ENCODE data around the gene TMEM154.

GRCh38 chr4:152729466-152729865 is 49.7 kb upstream of the TMEM154 start:
- TF ChIP-seq, protein P1, sequence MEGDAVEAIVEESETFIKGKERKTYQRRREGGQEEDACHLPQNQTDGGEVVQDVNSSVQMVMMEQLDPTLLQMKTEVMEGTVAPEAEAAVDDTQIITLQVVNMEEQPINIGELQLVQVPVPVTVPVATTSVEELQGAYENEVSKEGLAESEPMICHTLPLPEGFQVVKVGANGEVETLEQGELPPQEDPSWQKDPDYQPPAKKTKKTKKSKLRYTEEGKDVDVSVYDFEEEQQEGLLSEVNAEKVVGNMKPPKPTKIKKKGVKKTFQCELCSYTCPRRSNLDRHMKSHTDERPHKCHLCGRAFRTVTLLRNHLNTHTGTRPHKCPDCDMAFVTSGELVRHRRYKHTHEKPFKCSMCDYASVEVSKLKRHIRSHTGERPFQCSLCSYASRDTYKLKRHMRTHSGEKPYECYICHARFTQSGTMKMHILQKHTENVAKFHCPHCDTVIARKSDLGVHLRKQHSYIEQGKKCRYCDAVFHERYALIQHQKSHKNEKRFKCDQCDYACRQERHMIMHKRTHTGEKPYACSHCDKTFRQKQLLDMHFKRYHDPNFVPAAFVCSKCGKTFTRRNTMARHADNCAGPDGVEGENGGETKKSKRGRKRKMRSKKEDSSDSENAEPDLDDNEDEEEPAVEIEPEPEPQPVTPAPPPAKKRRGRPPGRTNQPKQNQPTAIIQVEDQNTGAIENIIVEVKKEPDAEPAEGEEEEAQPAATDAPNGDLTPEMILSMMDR (tag by site-specific recombination; IDR thresholded peaks at IDR 0.05): no peak
- TF ChIP-seq ZNF510 (tag by site-specific recombination; IDR thresholded peaks at IDR 0.05; ENCODE audit: insufficient replicate concordance): no peak
- TF ChIP-seq, protein P2, sequence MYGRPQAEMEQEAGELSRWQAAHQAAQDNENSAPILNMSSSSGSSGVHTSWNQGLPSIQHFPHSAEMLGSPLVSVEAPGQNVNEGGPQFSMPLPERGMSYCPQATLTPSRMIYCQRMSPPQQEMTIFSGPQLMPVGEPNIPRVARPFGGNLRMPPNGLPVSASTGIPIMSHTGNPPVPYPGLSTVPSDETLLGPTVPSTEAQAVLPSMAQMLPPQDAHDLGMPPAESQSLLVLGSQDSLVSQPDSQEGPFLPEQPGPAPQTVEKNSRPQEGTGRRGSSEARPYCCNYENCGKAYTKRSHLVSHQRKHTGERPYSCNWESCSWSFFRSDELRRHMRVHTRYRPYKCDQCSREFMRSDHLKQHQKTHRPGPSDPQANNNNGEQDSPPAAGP (tag by site-specific recombination; IDR thresholded peaks at IDR 0.05): no peak
- TF ChIP-seq ZBTB48 (tag by site-specific recombination; IDR thresholded peaks at IDR 0.05): no peak
- TF ChIP-seq ZNF518A (tag by site-specific recombination; conservative IDR thresholded peaks at IDR 0.05; ENCODE audit: low read depth): no peak
- TF ChIP-seq, protein P3, sequence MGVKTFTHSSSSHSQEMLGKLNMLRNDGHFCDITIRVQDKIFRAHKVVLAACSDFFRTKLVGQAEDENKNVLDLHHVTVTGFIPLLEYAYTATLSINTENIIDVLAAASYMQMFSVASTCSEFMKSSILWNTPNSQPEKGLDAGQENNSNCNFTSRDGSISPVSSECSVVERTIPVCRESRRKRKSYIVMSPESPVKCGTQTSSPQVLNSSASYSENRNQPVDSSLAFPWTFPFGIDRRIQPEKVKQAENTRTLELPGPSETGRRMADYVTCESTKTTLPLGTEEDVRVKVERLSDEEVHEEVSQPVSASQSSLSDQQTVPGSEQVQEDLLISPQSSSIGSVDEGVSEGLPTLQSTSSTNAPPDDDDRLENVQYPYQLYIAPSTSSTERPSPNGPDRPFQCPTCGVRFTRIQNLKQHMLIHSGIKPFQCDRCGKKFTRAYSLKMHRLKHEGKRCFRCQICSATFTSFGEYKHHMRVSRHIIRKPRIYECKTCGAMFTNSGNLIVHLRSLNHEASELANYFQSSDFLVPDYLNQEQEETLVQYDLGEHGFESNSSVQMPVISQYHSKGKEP (tag by site-specific recombination; IDR thresholded peaks at IDR 0.05): no peak
- no peak for TF ChIP-seq ZNF623 (tag by site-specific recombination; IDR thresholded peaks at IDR 0.05)
- no peak for TF ChIP-seq ZNF121 (tag by site-specific recombination; IDR thresholded peaks at IDR 0.05)
- no peak for TF ChIP-seq PBX3 (CRISPR knock-in tag; IDR thresholded peaks at IDR 0.05)
- TF ChIP-seq, protein P4, sequence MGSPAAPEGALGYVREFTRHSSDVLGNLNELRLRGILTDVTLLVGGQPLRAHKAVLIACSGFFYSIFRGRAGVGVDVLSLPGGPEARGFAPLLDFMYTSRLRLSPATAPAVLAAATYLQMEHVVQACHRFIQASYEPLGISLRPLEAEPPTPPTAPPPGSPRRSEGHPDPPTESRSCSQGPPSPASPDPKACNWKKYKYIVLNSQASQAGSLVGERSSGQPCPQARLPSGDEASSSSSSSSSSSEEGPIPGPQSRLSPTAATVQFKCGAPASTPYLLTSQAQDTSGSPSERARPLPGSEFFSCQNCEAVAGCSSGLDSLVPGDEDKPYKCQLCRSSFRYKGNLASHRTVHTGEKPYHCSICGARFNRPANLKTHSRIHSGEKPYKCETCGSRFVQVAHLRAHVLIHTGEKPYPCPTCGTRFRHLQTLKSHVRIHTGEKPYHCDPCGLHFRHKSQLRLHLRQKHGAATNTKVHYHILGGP (tag by site-specific recombination; IDR thresholded peaks at IDR 0.05): no peak
- TF ChIP-seq YY1 (tag by site-specific recombination; IDR thresholded peaks at IDR 0.05): no peak
- TF ChIP-seq MZF1 (tag by site-specific recombination; IDR thresholded peaks at IDR 0.05; ENCODE audit: borderline replicate concordance): no peak
- no peak for TF ChIP-seq ZNF23 (tag by site-specific recombination; IDR thresholded peaks at IDR 0.05; ENCODE audit: borderline replicate concordance)
